SK-N-SH treated with all-trans-retinoic acid at 6 μM for 48 hours (cell line): Measurements from ENCODE around the gene WFDC11.

ENCODE experiments used
- ATAC-seq: fragments of 200-7000 bp; cut with Tn5 transposase; 3 replicates; pipeline ENCODE4 v1.9.1; 2020; ENCODE audit warnings: mild to moderate bottlenecking, moderate library complexity
- ARNTL ChIP-seq: fragments of 450-650 bp; formaldehyde crosslinking; IDR thresholded peaks from 2 replicates; pipeline ENCODE4 v1.5.0; 2020; ENCODE audit warnings: low read depth, mild to moderate bottlenecking, moderate library complexity, borderline replicate concordance
- CREB5 ChIP-seq: fragments of 250-450 bp; sonication (Bioruptor Pico); IDR thresholded peaks from 2 replicates; pipeline ENCODE4 v1.5.1; 2020; ENCODE audit warnings: low read depth, mild to moderate bottlenecking, moderate library complexity
- CSDC2 ChIP-seq: fragments of 250-450 bp; sonication (Bioruptor Pico); IDR thresholded peaks from 2 replicates; pipeline ENCODE4 v1.5.0; 2020; ENCODE audit warnings: mild to moderate bottlenecking, moderate library complexity
- CSRNP3 ChIP-seq: fragments of 250-450 bp; sonication (Bioruptor Pico); IDR thresholded peaks from 2 replicates; pipeline ENCODE4 v1.5.1; 2021; ENCODE audit warnings: mild to moderate bottlenecking, moderate library complexity
- GLIS3 ChIP-seq: fragments of 250-450 bp; sonication (Bioruptor Pico); IDR thresholded peaks from 2 replicates; pipeline ENCODE4 v1.5.0; 2020; ENCODE audit warnings: mild to moderate bottlenecking, moderate library complexity
- ISL1 ChIP-seq: fragments of 250-450 bp; sonication (Bioruptor Pico); IDR thresholded peaks from 2 replicates; pipeline ENCODE4 v2.1.2; 2022; ENCODE audit warnings: mild to moderate bottlenecking, moderate library complexity
- PATZ1 ChIP-seq: fragments of 250-450 bp; sonication (Bioruptor Pico); IDR thresholded peaks from 2 replicates; pipeline ENCODE4 v1.8.0; 2020; ENCODE audit warnings: mild to moderate bottlenecking, moderate library complexity, borderline replicate concordance
- POU6F1 ChIP-seq: fragments of 250-450 bp; sonication (Bioruptor Pico); IDR thresholded peaks from 2 replicates; pipeline ENCODE4 v1.8.0; 2021; ENCODE audit warnings: low read depth, mild to moderate bottlenecking, moderate library complexity, borderline replicate concordance
- PPARA ChIP-seq: fragments of 250-450 bp; sonication (Bioruptor Pico); IDR thresholded peaks from 2 replicates; pipeline ENCODE4 v1.5.0; 2020; ENCODE audit warnings: mild to moderate bottlenecking, borderline replicate concordance
- RARB ChIP-seq: fragments of 250-450 bp; sonication (Bioruptor Pico); IDR thresholded peaks from 2 replicates; pipeline ENCODE4 v1.8.0; 2021; ENCODE audit warnings: mild to moderate bottlenecking, moderate library complexity
- SNAI2 ChIP-seq: fragments of 250-450 bp; sonication (Bioruptor Pico); IDR thresholded peaks from 2 replicates; pipeline ENCODE4 v1.5.0; 2020; ENCODE audit warnings: mild to moderate bottlenecking, moderate library complexity
- TCF4 ChIP-seq: fragments of 250-450 bp; sonication (Bioruptor Pico); IDR thresholded peaks from 2 replicates; pipeline ENCODE4 v1.8.0; 2021; ENCODE audit warnings: mild to moderate bottlenecking, moderate library complexity, borderline replicate concordance
- TOX ChIP-seq: fragments of 250-450 bp; sonication (Bioruptor Pico); IDR thresholded peaks from 2 replicates; pipeline ENCODE4 v1.8.0; 2021; ENCODE audit warnings: mild to moderate bottlenecking, moderate library complexity, borderline replicate concordance
- TSHZ2 ChIP-seq: fragments of 250-450 bp; sonication (Bioruptor Pico); IDR thresholded peaks from 2 replicates; pipeline ENCODE4 v1.5.0; 2020; ENCODE audit warnings: mild to moderate bottlenecking, moderate library complexity
- ZC3H10 ChIP-seq: fragments of 250-450 bp; sonication (Bioruptor Pico); IDR thresholded peaks from 2 replicates; pipeline ENCODE4 v1.5.1; 2021; ENCODE audit warnings: mild to moderate bottlenecking, moderate library complexity
- ZFP3 ChIP-seq: fragments of 250-450 bp; sonication (Bioruptor Pico); IDR thresholded peaks from 2 replicates; pipeline ENCODE4 v1.5.0; 2020; ENCODE audit warnings: mild to moderate bottlenecking, moderate library complexity
- ZNF565 ChIP-seq: fragments of 450-650 bp; formaldehyde crosslinking; conservative IDR thresholded peaks from 2 replicates; pipeline ENCODE4 v1.5.0; 2020; ENCODE audit warnings: low read depth, mild to moderate bottlenecking, moderate library complexity
- ZNF70 ChIP-seq: fragments of 450-650 bp; formaldehyde crosslinking; IDR thresholded peaks from 2 replicates; pipeline ENCODE4 v1.5.0; 2020; ENCODE audit warnings: mild to moderate bottlenecking, moderate library complexity
- ZNF8 ChIP-seq: fragments of 450-650 bp; formaldehyde crosslinking; IDR thresholded peaks from 2 replicates; pipeline ENCODE4 v1.5.0; 2020; ENCODE audit warnings: mild to moderate bottlenecking, moderate library complexity

The WFDC11 gene

GRCh38 chr20:45612314-45612713 is 57.7 kb downstream of the WFDC11 start:
- TF ChIP-seq CREB5: no peak
- no peak for TF ChIP-seq RARB
- TF ChIP-seq POU6F1: no peak
- TF ChIP-seq ISL1: no peak
- ATAC-seq: no peak

GRCh38 chr20:45611054-45611453 is 59.0 kb downstream of the WFDC11 start:
- peak; percentile 25; the same call in 2 of the 3 replicates for ATAC-seq
- TF ChIP-seq CREB5 (no peak), ISL1 (no peak), ZNF8 (CRISPR knock-in tag) (no peak), CSDC2 (CRISPR knock-in tag) (no peak), TOX (no peak), POU6F1 (no peak), ZFP3 (CRISPR knock-in tag) (no peak), ARNTL (no peak), SNAI2 (no peak), TCF4 (no peak), PPARA (CRISPR knock-in tag) (no peak), TSHZ2 (CRISPR knock-in tag) (no peak), CSRNP3 (CRISPR knock-in tag) (no peak)

GRCh38 chr20:45607810-45608209 is 62.2 kb downstream of the WFDC11 start:
- ATAC-seq: no peak
- TF ChIP-seq RARB (no peak), POU6F1 (no peak), CSRNP3 (CRISPR knock-in tag) (no peak), ARNTL (no peak), TCF4 (no peak), ZNF70 (CRISPR knock-in tag) (no peak), ISL1 (no peak), PATZ1 (CRISPR knock-in tag) (no peak), GLIS3 (CRISPR knock-in tag) (no peak), ZNF8 (CRISPR knock-in tag) (no peak), TSHZ2 (CRISPR knock-in tag) (no peak), ZC3H10 (no peak), ZNF565 (CRISPR knock-in tag) (no peak)
